ENCODE results near the gene BMP10. TPM values are rescaled to one million over a fixed set of nuclear protein-coding genes. Genes with fewer than 3 reads are reported as not detected.

BMP10 gene, protein sequence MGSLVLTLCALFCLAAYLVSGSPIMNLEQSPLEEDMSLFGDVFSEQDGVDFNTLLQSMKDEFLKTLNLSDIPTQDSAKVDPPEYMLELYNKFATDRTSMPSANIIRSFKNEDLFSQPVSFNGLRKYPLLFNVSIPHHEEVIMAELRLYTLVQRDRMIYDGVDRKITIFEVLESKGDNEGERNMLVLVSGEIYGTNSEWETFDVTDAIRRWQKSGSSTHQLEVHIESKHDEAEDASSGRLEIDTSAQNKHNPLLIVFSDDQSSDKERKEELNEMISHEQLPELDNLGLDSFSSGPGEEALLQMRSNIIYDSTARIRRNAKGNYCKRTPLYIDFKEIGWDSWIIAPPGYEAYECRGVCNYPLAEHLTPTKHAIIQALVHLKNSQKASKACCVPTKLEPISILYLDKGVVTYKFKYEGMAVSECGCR
- total RNA-seq (2021; fragmentation: NEBNext Ultra II Directional; extraction: Animal tissue kit (Norgen Biotek cat#: 25700)) (not detected in 2 replicates), polyA plus RNA-seq (2011; rRNA removed) (not detected in 2 replicates), polyA minus RNA-seq (2011; rRNA and poly(A)+ RNA removed) (0.16 TPM in 1 of 2 replicates, not detected in the other)
- not detected for polyA plus RNA-seq (2011; cell fraction: cytosol; rRNA removed)
- polyA plus RNA-seq (2011; cell fraction: nucleus; rRNA removed) = not detected
- polyA plus RNA-seq (2012, experiment 1 of 2) = not detected in 4 replicates
- polyA plus RNA-seq (2012, experiment 2 of 2) = not detected
- not detected for polyA plus RNA-seq (2013, experiment 1 of 2)
- polyA plus RNA-seq (2013, experiment 2 of 2) = not detected
- polyA minus RNA-seq (2011; cell fraction: cytosol; rRNA and poly(A)+ RNA removed) = not detected
- not detected for polyA minus RNA-seq (2011; cell fraction: nucleus; rRNA and poly(A)+ RNA removed)
- long read RNA-seq, experiment 1 = 0 reads
- long read RNA-seq, experiment 2 = 0 reads

DNA sequence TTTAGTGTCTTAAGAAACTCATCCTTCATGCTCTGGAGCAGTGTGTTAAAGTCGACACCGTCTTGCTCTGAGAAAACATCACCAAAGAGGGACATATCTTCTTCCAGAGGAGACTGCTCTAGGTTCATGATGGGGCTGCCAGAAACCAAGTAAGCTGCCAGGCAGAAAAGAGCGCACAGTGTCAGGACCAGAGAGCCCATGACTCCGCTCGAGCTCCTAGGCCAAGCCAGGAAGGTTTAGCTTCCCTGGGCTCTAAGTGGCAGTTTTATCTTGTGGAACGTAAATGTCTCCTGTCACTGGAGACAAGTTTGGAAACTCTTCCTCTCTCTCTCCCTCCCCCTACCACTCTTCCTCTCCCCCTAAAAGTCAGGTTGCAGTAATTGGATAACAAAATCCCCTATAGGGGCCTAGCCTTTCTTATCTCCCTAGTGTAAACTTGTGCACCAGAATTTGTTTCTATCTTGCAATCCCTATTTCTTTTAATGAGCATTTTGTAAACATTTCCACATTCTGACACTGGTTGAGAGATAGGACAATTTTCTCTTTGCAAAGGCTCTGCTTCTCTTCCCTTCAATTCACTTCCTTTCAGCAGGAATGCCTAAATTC, at the start of gene BMP10:
BMP10 (minus strand) TSS at position 239 of the 606 bp plus-strand sequence; CDS start at position 200, 39 bp downstream.
- WGBS, 2 experiments (ENCODE audit: extremely low coverage in 1 of 2, insufficient coverage in 1 of 2, insufficient read length in 1 of 2, insufficient replicate concordance in 2 of 2, low coverage in 1 of 2, low lambda C conversion rate in 2 of 2, missing lambda C conversion rate in 1 of 2) = 92% methylated on average over 6 of the region's 6 CpGs; no CpG with 5 or more reads in 1 of the 2 experiments
- ChIA-PET POLR2A (ENCODE audit: partially characterized antibody) (no interaction called here), CTCF (ENCODE audit: partially characterized antibody) (interaction anchor here (0.7 to 0.9 kb wide), 2 partner anchors 13 to 16 kb away, joined by 3 read pairs; no protein-coding TSS in a partner anchor)
- no peak within 1 kb of the TSS for H2BK5ac ChIP-seq (ENCODE audit: low read depth, low read length)
- H3K18ac ChIP-seq (ENCODE audit: extremely low read depth, low read length) = no peak within 1 kb of the TSS
- H3K79me2 ChIP-seq (ENCODE audit: control insufficient read depth in 1 of 2, insufficient read depth in 2 of 2, low read length in 2 of 2) = no peaks in the 10 kb centered on the region
- no peak within 1 kb of the TSS for H3K14ac ChIP-seq (ENCODE audit: insufficient read length)
- H3K9ac ChIP-seq (replicated peaks in 1 of 4; ENCODE audit: extremely low read depth in 1 of 4, low read depth in 3 of 4, low read length in 3 of 4) = no peak within 1 kb of the TSS
- no peaks in the 10 kb centered on the region for H3K9me3 ChIP-seq (ENCODE audit: insufficient read depth in 2 of 2, low read depth in 1 of 2, low read length in 1 of 2)
- no peaks in the 10 kb centered on the region for H4K20me1 ChIP-seq (replicated peaks in 1 of 2; ENCODE audit: control insufficient read depth in 1 of 2, insufficient read depth in 2 of 2, low read length in 2 of 2)
- H3K27ac ChIP-seq (ENCODE audit: low read depth, low read length) = no peak within 1 kb of the TSS
- no peak within 1 kb of the TSS for H2BK15ac ChIP-seq (ENCODE audit: low read length)
- H3K79me1 ChIP-seq (ENCODE audit: low read depth, low read length) = no peaks in the 10 kb centered on the region
- no peak within 1 kb of the TSS for H3K56ac ChIP-seq (replicated peaks; ENCODE audit: insufficient read length, low read depth, low read length)
- H3K27me3 ChIP-seq (replicated peaks in 1 of 4; ENCODE audit: control insufficient read depth in 3 of 4, extremely low read depth in 1 of 4, insufficient read depth in 3 of 4, low read length in 3 of 4) = no peaks in the 10 kb centered on the region
- H2AFZ ChIP-seq (ENCODE audit: low read length) = no peak within 1 kb of the TSS
- no peak within 1 kb of the TSS for H3K4ac ChIP-seq (replicated peaks; ENCODE audit: insufficient read length, low read depth, low read length)
- H3K4me1 ChIP-seq (replicated peaks in 1 of 4; ENCODE audit: control insufficient read depth in 3 of 4, insufficient read depth in 4 of 4, low read length in 3 of 4) = no peaks in the 10 kb centered on the region
- no peak within 1 kb of the TSS for H4K8ac ChIP-seq (ENCODE audit: extremely low read depth, insufficient read depth, low read length)
- no peaks in the 10 kb centered on the region for H3K23me2 ChIP-seq (ENCODE audit: low read depth, low read length)
- no peak for FAIRE-seq
- H4K91ac ChIP-seq (replicated peaks; ENCODE audit: insufficient read length, low read length) = no peak within 1 kb of the TSS
- H3K4me2 ChIP-seq (ENCODE audit: insufficient read depth in 1 of 2, low read depth in 2 of 2, low read length in 2 of 2) = no peak within 1 kb of the TSS
- no peak within 1 kb of the TSS for H2BK12ac ChIP-seq (ENCODE audit: low read depth, low read length)
- H2AK5ac ChIP-seq (ENCODE audit: low read depth, low read length) = no peak within 1 kb of the TSS
- H2BK120ac ChIP-seq (replicated peaks; ENCODE audit: low read depth, low read length) = no peak within 1 kb of the TSS
- no peak for DNase-seq (ENCODE audit: low read depth in 1 of 2, low spot score in 2 of 2)
- no peaks in the 10 kb centered on the region for H3K36me3 ChIP-seq (ENCODE audit: control insufficient read depth in 2 of 4, insufficient read depth in 4 of 4, low read length in 3 of 4)
- no peak within 1 kb of the TSS for H4K5ac ChIP-seq (ENCODE audit: insufficient read length, low read depth, low read length)
- H3K23ac ChIP-seq (ENCODE audit: insufficient read length) = no peak within 1 kb of the TSS
- H3K4me3 ChIP-seq (ENCODE audit: extremely low read depth in 1 of 4, insufficient read depth in 2 of 4, low read depth in 3 of 4, low read length in 4 of 4) = no peak within 1 kb of the TSS
- H2BK20ac ChIP-seq (ENCODE audit: low read length) = no peak within 1 kb of the TSS
- TF ChIP-seq USF2 (IDR thresholded peaks at IDR 0.05; ENCODE audit: low read length) (no peak), POU5F1 (IDR thresholded peaks at IDR 0.05; ENCODE audit: low read depth, low read length) (no peak), YY1 (IDR thresholded peaks at IDR 0.05; ENCODE audit: low read depth, low read length) (no peak), CHD2 (IDR thresholded peaks at IDR 0.05; ENCODE audit: low read length) (no peak), RXRA (IDR thresholded peaks at IDR 0.05; ENCODE audit: insufficient read depth, low read depth, low read length) (no peak), SRF (IDR thresholded peaks at IDR 0.05; ENCODE audit: low read depth, low read length) (no peak), GABPA (IDR thresholded peaks at IDR 0.05; ENCODE audit: borderline replicate concordance, insufficient read depth, low read length) (no peak), JUN (IDR thresholded peaks at IDR 0.05; ENCODE audit: low read depth, low read length) (no peak), TAF7 (optimal IDR thresholded peaks at IDR 0.05; ENCODE audit: borderline replicate concordance, low read depth, low read length) (no peak)
